GM23338 (cell line): ENCODE measurements around the gene SQSTM1. TPM values are rescaled to one million over a fixed set of nuclear protein-coding genes. Genes with fewer than 3 reads are reported as not detected.

Experiments used
- ATAC-seq: fragments of 200-7000 bp; cut with Tn5 transposase; 3 replicates; pipeline ENCODE4 v1.9.1; 2020
- DNase-seq: peaks from one replicate; pipeline ENCODE4 v3.0.0-alpha.2; 2015; ENCODE audit warnings: low spot score
- H2AFZ ChIP-seq: fragments of 200-600 bp; sonication (generic); 2 replicates; pipeline ENCODE4 v1.8.0; 2016; ENCODE audit warnings: antibody characterized with exemption, mild to moderate bottlenecking, moderate library complexity
- H3F3A ChIP-seq: fragments of 200-600 bp; sonication (generic); replicated peaks from 2 replicates; pipeline ENCODE4 v1.8.0; 2017; ENCODE audit warnings: antibody characterized with exemption, mixed run types, low read depth
- H3K27ac ChIP-seq: fragments of 200-600 bp; sonication (generic); 2 replicates; pipeline ENCODE4 v1.6.1; 2016; ENCODE audit warnings: low read depth
- H3K27me3 ChIP-seq: fragments of 200-600 bp; sonication (generic); 2 replicates; pipeline ENCODE4 v1.8.0; 2016; ENCODE audit warnings: mild to moderate bottlenecking, mixed run types, moderate library complexity; ENCODE audit not compliant: insufficient read depth
- H3K36me3 ChIP-seq: fragments of 200-600 bp; sonication (generic); 2 replicates; pipeline ENCODE4 v1.8.0; 2016; ENCODE audit warnings: mild to moderate bottlenecking; ENCODE audit not compliant: insufficient read depth
- H3K4me1 ChIP-seq: fragments of 200-600 bp; sonication (generic); 2 replicates; pipeline ENCODE4 v1.8.0; 2016; ENCODE audit warnings: mild to moderate bottlenecking, moderate library complexity; ENCODE audit not compliant: insufficient read depth
- H3K4me2 ChIP-seq: fragments of 200-600 bp; sonication (generic); 2 replicates; pipeline ENCODE4 v1.7.1; 2017; ENCODE audit warnings: mixed run types
- H3K4me3 ChIP-seq: fragments of 200-600 bp; sonication (generic); 2 replicates; pipeline ENCODE4 v1.6.1; 2016; ENCODE audit warnings: mixed run types
- H3K79me2 ChIP-seq: fragments of 200-600 bp; sonication (generic); replicated peaks from 2 replicates; pipeline ENCODE4 v1.8.0; 2017; ENCODE audit warnings: mild to moderate bottlenecking; ENCODE audit not compliant: insufficient read depth
- H3K9me2 ChIP-seq: fragments of 200-600 bp; sonication (generic); 2 replicates; pipeline ENCODE4 v1.8.0; 2017; ENCODE audit not compliant: insufficient read depth
- H4K20me1 ChIP-seq: fragments of 200-600 bp; sonication (generic); replicated peaks from 2 replicates; pipeline ENCODE4 v1.8.0; 2017; ENCODE audit warnings: mild to moderate bottlenecking; ENCODE audit not compliant: insufficient read depth
- H3K27ac Mint-ChIP-seq: 2 replicates; pipeline ENCODE4 v1.8.0; 2020; ENCODE audit warnings: inconsistent platforms, mild to moderate bottlenecking, moderate library complexity, mixed read lengths
- H3K27me3 Mint-ChIP-seq: 3 replicates; pipeline ENCODE4 v1.8.0; 2022; ENCODE audit warnings: low read depth, mild to moderate bottlenecking, moderate library complexity, mixed read lengths, inconsistent platforms; ENCODE audit not compliant: insufficient read depth, poor library complexity
- H3K36me3 Mint-ChIP-seq: 3 replicates; pipeline ENCODE4 v1.8.0; 2021; ENCODE audit warnings: low read depth, mild to moderate bottlenecking, inconsistent platforms, moderate library complexity, mixed read lengths
- H3K4me1 Mint-ChIP-seq: 3 replicates; pipeline ENCODE4 v1.8.0; 2020; ENCODE audit warnings: mild to moderate bottlenecking, inconsistent platforms, mixed read lengths
- H3K4me3 Mint-ChIP-seq: 3 replicates; pipeline ENCODE4 v1.8.0; 2021; ENCODE audit warnings: moderate library complexity, mild to moderate bottlenecking, inconsistent platforms, mixed read lengths
- H3K9me3 Mint-ChIP-seq: 3 replicates; pipeline ENCODE4 v1.8.0; 2020; ENCODE audit warnings: moderate library complexity, mild to moderate bottlenecking, inconsistent platforms, mixed read lengths
- CREB1 ChIP-seq: fragments of 250-450 bp; sonication (Bioruptor Pico); IDR thresholded peaks from 2 replicates; pipeline ENCODE4 v1.5.0; 2020; ENCODE audit warnings: low read depth, mild to moderate bottlenecking, moderate library complexity
- EZH2 ChIP-seq: fragments of 200-600 bp; sonication (generic); IDR thresholded peaks from one replicate; pipeline ENCODE4 v1.8.0; 2017; ENCODE audit warnings: antibody characterized with exemption, mild to moderate bottlenecking, low read depth; ENCODE audit not compliant: unreplicated experiment
- JUNB ChIP-seq: IDR thresholded peaks from one replicate; pipeline ENCODE4 v1.6.1; 2016; ENCODE audit warnings: antibody characterized with exemption; ENCODE audit not compliant: unreplicated experiment
- REST ChIP-seq: IDR thresholded peaks from one replicate; pipeline ENCODE4 v1.6.1; 2018; ENCODE audit warnings: antibody characterized with exemption; ENCODE audit not compliant: unreplicated experiment
- ZNF114 ChIP-seq: fragments of 250-450 bp; sonication (Bioruptor Pico); IDR thresholded peaks from 2 replicates; pipeline ENCODE4 v1.5.0; 2020; ENCODE audit warnings: mild to moderate bottlenecking, moderate library complexity
- ZNF462 ChIP-seq: fragments of 250-450 bp; sonication (Bioruptor Pico); IDR thresholded peaks from 2 replicates; pipeline ENCODE4 v1.5.0; 2020; ENCODE audit warnings: mild to moderate bottlenecking, moderate library complexity
- polyA plus RNA-seq: library from polyadenylated mRNA; unstranded; fragments of >200 nt; fragmentation: Nextera tagmentation; extraction: Ambion mirVana; gene quantifications from 2 replicates; pipeline ENCODE4 v1.2.1, GENCODE V29; 2016
- total RNA-seq: library from RNA; depleted of rRNA; stranded (reverse); fragments of >200 nt; shearing (Covaris generic); gene quantifications from 2 replicates; pipeline ENCODE4 v1.2.3, GENCODE V29; 2014

Gene SQSTM1
- total and polyA plus RNA-seq, 2 experiments from 2014 or later = 58.0 to 92.6 TPM

- TF ChIP-seq EZH2 (no peak), ZNF462 (CRISPR knock-in tag) (no peak), CREB1 (CRISPR knock-in tag) (no peak), JUNB (no peak), ZNF114 (no peak), REST (no peak)
- ATAC-seq (no peak), DNase-seq (no peak)
- Histone ChIP-seq H3K9me2 (0 out of 2 replicates have a peak, but pooled peaks cover 2% of the 10 kb centered on the region), H3K79me2 (no peaks in the 10 kb centered on the region), H3K36me3 (peaks cover 24% of the 10 kb centered on the region), H3K27ac (no peak overlapping the region), H2AFZ (no peak overlapping the region), H4K20me1 (no peaks in the 10 kb centered on the region), H3K4me1 (no peaks in the 10 kb centered on the region), H3K27me3 (no peaks in the 10 kb centered on the region), H3K4me3 (no peak overlapping the region), H3F3A (no peaks in the 10 kb centered on the region), H3K4me2 (no peak overlapping the region)
- Mint-ChIP-seq H3K4me1 (no peaks in the 10 kb centered on the region), H3K27me3 (peaks cover 4% of the 10 kb centered on the region), H3K36me3 (peaks cover 61% of the 10 kb centered on the region), H3K9me3 (peaks cover 39% of the 10 kb centered on the region), H3K27ac (no peak overlapping the region), H3K4me3 (no peak overlapping the region)
These were observed 62.5 kb downstream of the SQSTM1 start for GRCh38 chr5:179883163-179883562.
